G401 (cell line): Measurements from ENCODE around the gene TIGD1. TPM values are rescaled to one million over a fixed set of nuclear protein-coding genes. Genes with fewer than 3 reads are reported as not detected.
A peak's percentile ranks its signal among the peaks of the same experiment; 100 is the strongest.

Source experiments
- DNase-seq: peaks from one replicate; pipeline ENCODE4 v3.0.0-alpha.2; 2015; ENCODE audit warnings: low spot score
- in situ Hi-C: cut with HindIII; loops from 2 replicates; pipeline ENCODE4 v1.10.0; 2016; ENCODE audit warnings: low sequenced_read_pairs, mixed read lengths
- total RNA-seq: library from RNA; depleted of rRNA; stranded (reverse); fragments of >200 nt; shearing (Covaris generic); gene quantifications from 2 replicates; pipeline ENCODE4 v1.2.3, GENCODE V29; 2014

The TIGD1 gene
- total RNA-seq, 1 experiment from 2014 or later: 5.2 TPM

DNA sequence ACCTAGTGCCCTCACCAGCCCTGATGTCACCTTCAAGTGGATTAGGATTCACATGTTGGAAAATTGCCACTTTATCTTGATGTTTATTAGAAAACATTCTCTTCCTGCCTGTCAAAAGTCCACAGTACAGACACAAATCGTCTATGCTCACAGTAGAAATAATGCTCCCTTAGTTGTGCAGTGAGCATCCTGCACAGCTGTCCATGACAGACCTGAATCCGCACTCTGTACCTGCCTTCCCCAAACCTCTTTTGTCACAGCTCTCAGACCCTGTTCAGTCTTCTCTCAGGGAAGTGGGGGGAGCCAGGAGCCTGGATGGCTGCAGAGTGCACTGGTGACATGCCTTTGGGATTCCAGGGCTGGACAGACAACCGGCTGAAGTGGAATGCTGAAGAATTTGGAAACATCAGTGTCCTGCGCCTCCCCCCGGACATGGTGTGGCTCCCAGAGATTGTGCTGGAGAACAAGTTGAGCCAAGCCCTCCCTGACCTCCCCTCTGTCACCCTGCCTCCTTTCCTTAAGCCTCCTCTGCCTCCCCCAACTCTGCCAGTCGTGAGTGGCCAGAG, 22.4 kb downstream of the TIGD1 start:
- in situ Hi-C loops: no loop called here
- DNase-seq: no peak

DNA sequence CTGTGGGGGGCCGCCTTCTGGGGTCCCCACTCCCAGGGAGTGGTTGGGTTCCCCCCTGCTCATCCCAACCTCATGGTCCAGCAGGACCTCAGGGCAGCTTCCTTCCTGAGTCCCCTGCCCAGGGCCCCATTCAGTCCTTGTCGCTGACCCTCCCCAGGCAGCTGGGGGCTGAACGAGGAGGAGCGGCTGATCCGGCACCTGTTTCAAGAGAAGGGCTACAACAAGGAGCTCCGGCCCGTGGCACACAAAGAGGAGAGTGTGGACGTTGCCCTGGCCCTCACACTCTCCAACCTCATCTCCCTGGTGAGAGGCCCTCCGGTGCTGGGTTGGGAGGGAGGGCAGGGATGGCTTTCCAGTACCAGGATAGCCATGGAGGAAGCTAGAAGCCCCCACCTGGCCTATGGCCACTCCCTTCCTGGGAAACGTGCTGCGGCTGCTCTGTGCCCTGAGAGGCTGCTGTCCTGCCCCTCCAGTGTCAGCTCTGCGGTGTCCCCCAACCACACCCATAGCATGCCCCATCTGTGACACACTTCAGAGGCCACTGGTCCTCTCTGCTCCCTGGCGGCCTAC, 23.9 kb downstream of the TIGD1 start:
- in situ Hi-C loops: no loop called here
- no peak for DNase-seq

DNA sequence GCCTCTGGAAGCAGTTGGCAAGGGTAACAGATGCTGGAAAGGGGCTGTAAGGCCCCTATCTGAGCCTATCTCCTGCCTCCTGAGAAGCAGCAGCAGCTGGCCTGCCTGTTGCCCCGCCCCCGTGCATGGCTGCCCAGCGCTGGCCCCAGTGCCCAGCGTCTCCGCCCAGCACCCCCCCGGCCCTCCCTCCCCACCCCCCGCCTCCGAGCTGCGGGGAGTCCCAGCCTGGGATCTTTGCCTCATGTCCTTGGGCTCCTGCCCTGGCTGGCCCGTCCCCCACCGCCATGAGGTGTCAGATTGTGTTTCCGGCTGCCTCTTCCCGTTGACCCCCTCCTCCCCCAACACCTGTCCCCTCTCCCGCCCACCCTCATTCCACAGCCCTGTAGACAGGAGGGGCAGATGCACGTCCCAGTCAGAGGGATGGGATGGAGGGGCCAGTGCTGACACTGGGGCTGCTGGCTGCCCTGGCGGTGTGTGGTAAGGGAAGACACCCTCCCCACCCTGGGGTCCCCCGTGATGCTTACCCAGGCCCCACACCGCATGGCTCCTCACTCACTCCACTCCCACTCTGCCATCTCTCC, 24.5 kb downstream of the TIGD1 start, which contains the start of gene CHRND:
CHRND (plus strand) TSS at position 370 of the 581 bp plus-strand sequence; CDS start at position 426, 56 bp downstream.
- no peak for DNase-seq
- in situ Hi-C loops: no loop called here

DNA sequence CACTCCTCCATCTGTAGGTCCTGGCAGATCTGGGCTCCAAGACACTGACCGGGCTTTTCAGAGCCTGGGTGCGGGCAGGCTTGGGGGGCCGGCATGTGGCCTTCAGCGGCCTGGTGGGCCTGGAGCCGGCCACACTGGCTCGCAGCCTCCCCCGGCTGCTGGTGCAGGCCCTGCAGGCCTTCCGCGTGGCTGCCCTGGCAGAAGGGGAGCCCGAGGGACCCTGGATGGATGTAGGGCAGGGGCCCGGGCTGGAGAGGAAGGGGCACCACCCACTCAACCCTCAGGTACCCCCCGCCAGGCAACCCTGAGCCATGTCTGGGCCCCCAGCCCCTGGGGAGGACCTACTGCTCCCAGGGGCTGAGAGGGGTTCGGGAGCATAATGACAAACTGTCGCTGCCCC, 25.2 kb downstream of the TIGD1 start:
- in situ Hi-C loops: no loop called here
- DNase-seq: no peak

DNA sequence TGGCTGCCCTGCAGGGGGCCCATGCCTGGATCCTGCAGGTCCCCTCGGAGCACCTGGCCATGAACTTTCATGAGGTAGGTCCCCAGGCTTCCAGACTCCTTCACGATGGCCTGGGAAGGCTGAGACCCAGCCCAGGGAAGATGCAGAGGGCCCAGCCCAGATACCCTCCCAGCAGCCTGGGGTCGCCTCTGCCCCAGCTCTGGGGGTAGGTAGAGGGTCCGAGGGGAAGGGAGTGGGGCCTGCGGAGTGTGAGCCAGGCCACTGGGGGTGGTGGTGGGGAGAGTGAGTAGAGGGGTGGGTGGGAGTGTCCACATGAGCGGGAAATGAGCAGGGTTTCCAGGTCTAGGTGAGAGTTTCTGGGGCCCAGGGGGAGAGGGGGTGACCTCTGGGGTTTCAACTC, 25.6 kb downstream of the TIGD1 start:
- in situ Hi-C loops: no loop called here
- DNase-seq: no peak

DNA sequence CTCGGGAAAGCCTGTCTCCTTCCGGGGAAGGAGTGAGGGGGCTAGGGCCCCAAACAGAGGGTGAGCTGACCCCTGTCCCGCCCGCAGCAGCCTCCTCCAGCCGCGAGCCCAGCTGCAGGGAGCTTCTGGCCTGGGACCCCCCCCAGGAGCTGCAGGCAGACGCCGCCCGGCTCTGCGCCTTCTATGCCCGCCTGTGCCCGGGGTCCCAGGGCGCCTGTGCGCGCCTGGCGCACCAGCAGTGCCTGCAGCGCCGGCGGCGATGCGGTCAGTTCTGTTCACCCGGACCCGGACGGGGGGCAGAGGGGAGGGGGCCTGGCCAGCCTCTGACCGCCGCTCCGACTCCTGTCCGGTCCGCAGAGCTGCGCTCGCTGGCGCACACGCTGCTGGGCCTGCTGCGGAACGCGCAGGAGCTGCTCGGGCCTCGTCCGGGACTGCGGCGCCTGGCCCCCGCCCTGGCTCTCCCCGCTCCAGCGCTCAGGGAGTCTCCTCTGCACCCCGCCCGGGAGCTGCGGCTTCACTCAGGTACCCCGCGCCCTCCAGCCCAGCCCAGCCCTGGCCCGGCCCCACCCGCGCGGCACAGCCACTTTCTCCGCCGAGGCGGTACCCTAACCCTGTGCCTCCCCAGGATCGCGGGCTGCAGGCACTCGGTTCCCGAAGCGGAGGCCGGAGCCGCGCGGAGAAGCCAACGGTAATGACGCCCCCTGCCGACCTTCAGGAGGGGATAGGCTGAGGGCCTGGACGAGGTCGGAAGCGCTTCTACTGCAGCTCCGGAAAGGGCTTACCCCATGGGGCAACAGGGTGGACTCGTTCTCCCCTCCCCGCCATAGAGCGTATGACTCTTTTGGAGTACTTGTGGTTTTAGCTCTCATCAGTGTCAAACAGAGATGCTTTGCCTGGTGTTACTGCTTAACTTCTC, 26.4 kb downstream of the TIGD1 start:
- in situ Hi-C loops: no loop called here
- peak; percentile 38 for DNase-seq

DNA sequence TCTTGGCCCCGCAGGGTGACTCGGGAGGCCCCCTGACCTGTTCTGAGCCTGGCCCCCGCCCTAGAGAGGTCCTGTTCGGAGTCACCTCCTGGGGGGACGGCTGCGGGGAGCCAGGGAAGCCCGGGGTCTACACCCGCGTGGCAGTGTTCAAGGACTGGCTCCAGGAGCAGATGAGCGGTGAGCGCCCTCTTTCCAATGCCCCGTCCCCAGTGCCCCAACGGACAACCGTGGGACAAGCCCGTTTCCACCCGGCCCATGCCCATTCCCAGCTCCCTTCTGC, 27.0 kb downstream of the TIGD1 start:
- no peak for DNase-seq
- in situ Hi-C loops: no loop called here

DNA sequence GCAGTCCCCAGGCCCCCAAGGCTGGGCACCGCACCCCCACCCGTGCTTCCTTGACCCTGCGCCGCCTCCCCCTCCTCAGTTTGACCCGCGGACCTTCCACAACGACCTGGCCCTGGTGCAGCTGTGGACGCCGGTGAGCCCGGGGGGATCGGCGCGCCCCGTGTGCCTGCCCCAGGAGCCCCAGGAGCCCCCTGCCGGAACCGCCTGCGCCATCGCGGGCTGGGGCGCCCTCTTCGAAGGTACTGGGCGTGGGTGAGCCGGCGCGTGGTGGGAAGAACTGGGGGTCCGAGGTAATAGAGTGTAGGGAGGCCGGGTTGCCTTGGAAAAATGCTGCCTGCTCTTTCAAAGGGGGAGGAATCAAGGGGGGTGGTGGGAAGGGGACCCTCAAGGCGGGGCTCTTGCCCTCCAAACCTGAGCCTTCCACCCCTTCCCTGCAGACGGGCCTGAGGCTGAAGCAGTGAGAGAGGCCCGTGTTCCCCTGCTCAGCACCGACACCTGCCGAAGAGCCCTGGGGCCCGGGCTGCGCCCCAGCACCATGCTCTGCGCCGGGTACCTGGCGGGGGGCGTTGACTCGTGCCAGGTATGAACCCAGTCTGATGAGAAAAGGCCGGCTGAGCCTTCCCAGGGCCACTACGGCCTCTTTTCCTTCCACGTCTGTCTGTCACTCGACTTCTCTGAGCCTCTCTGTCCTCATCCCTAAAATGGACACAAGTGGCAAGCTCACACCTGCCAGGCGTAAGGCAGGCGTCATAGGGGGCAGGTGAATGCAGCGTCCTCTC, 27.5 kb downstream of the TIGD1 start:
- in situ Hi-C loops: no loop called here
- no peak for DNase-seq

DNA sequence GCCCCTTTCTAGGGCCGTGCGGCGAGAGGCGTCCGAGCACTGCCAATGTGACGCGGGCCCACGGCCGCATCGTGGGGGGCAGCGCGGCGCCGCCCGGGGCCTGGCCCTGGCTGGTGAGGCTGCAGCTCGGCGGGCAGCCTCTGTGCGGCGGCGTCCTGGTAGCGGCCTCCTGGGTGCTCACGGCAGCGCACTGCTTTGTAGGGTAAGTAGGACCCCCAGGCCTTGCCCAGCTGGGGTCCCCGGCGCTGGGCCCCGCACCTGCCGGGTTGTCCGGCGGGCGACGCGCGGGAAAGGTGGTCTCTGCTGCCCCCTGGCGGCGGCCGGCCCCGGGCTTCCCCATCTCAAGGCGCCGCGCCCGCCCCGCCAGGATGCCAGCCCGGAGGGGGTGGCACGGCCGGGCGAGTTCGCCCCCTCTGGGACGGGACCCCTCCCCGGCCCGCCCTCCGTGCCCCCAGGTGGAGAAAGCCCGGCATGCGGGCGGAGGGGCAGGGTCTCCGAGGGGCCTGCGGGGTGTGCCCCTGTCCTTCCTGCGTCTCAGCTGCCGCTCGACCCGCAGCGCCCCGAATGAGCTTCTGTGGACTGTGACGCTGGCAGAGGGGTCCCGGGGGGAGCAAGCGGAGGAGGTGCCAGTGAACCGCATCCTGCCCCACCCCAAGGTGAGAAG, 28.3 kb downstream of the TIGD1 start:
- in situ Hi-C loops: no loop called here
- DNase-seq: peak; percentile 41

DNA sequence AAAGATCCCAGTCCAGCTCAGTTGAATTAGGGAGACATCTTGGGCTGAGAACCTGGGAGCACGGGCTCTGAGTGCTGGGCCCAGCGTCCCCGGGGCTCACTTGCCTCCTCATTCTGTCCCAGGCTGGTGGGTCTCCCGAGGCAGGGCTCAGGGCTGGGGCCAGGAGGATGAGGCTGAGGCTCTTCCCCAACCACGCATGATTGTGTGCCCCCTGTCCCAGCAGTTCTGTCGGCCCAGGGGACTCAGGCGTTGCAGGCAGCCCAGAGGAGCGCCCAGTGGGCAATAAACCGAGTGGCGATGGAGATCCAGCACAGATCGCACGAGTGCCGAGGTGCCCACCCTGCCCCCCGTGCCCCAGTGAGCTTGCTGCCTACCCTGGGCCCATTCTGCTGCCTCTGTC, 29.3 kb downstream of the TIGD1 start:
- in situ Hi-C loops: no loop called here
- DNase-seq: no peak

DNA sequence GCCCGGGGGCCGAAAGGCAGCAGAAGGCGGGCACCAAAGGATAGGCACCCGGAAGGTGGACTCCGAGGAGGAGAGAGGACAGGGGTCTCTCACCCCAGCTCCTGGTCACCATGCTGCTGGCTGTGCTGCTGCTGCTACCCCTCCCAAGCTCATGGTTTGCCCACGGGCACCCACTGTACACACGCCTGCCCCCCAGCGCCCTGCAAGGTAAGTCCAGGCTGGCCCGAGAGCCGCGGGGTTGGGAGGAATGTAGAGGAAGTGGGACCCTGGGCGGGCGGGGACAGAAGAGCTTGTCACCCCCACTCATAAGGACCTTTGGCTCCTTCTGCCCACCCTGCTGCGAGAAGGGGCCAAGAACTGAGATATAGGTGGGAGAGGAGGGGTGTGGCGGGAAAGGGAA, 29.9 kb downstream of the TIGD1 start:
- in situ Hi-C loops: no loop called here
- DNase-seq: no peak

DNA sequence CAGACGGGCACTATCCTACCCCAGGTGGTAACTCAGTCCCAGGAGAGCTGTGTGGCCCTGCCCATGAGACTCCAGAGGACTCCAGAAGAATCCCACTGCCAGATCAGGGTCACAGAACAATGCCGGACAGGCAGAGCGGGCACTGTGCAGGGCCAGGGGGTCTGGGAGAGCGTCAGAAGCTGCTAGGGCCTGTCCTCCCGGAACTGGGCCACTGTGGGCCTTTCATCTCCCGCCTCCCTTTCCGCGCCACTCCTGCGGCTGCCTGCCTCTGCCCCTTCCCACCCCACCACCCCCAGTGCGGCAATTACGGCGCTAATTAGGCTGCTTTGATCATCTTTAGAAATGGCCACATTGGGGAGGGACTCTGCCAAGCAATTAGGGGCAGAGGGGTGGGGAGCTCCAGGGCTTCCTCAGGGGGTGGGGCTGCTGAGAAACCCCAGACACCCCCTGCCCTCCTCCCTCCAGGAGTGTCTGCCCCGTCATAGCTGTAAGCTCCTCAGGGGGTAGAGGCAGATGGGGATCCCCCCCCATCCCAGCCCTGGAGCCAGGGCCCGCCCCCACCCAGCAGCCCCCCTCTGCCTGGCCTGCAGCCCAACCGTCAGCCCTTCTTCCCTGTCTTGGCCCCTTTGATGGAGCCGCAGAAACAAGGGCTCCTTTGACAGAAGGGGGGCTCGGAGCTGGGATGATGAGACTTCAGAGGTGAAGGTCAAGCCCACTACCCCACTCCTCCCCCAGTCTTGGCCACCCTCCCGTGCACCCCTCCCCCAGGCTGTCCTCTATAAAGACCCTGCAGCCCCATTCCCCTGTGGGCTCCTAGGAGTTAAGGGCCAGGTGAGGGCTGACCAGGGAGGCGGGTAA, 30.5 kb downstream of the TIGD1 start, which contains the start of gene PRSS56:
PRSS56 (plus strand) TSS at position 808 of the 858 bp plus-strand sequence. CDS start 211 bp downstream, outside the sequence.
- no peak for DNase-seq
- in situ Hi-C loops: no loop called here

DNA sequence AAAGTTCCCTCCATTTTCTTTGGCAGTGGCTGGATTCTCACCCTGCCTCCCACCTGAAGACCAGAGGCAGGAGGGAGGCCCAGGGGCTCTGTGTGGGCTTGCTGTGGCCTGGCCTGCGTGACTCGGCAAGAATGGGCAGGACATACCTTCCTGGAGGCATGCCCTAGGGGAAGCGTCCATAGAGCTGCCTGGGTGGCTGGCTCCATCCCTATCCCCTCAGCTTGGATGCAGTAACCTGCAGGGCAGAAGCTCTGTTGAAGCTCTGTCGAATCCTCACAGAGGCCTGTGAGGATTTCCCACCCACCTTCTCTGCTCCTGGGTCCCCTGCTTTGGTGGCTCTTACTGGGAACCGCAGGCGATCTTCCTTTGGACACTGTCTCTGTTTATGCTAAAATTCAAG, 31.5 kb downstream of the TIGD1 start:
- in situ Hi-C loops: no loop called here
- no peak for DNase-seq

DNA sequence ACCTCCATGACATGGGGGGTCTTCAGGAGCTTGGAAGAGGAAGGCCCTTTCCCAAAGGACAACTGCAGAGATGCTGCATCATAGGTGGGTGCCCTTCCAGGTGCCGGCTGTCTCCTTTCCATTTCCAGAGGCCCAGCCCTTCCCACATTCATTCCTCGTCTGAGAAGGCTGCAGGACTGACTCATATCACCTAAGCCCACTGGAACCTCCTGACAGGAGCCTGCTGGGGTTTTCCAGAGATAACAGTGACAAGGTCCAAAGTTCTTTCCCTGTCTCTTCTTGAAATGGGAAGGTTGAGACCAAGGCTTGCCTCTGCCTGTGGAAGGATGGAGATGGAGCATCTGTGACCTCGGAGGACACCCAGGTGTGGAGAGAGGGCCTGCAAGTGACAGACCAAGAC, 33.8 kb downstream of the TIGD1 start:
- in situ Hi-C loops: no loop called here
- DNase-seq: no peak

DNA sequence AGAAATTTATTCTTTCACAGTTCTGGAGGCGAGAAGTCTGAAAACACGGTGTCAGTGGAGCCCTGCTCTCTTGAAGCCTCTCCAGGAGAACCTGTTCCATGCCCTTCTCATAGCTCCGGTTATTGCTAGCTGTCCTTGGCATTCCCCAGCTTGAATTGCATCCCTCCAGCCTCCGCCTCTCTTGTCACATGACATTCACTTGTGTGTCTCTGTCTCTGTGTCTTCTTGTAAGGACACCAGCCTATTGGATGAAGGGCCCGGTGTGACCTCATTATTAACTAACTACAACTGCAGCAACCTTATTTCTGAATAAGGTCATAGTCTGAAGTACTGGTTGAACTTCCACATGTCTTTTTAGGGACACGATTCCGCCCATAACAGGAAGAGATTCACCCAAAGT, 34.7 kb downstream of the TIGD1 start:
- in situ Hi-C loops: no loop called here
- no peak for DNase-seq

DNA sequence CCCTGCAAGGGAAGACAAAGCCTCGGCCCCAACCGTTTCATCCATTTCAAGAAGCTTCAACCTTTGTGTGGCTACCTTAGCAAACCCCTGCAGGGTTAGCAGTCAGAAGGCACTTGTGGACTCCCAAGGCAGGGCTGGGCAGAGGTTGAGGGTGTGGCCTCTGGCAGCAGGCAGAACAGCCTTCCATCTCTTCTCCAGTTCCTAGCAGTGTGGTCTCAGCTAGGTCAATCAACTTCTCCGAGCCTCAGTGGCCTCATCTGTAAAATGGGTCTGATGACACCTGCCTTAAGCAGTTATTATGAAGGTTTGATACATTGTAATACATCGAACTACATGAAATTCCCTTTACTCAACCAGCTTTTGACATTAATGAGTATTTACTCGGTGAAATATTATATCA, 37.0 kb downstream of the TIGD1 start:
- no peak for DNase-seq
- in situ Hi-C loops: no loop called here

DNA sequence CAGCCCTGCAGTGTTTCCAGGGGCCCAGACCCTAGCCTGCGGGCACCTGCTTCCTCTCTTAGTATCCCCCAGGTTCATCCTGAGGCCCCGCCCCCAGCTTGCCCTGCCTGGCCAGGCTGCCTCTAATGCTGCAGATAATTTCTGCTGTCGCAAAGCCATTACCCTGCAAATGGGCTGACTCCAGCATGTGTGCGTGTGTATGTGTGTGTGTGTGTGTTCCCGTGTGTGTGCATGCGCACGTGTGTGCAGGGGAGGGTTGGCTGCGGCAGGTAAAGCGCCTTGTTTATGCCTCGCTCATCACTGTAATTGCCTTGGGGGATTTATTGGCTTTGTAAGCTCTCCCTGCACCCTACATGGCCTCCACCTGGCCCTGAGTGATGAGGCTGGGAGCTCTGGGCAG, 37.8 kb downstream of the TIGD1 start:
- in situ Hi-C loops: no loop called here
- no peak for DNase-seq

DNA sequence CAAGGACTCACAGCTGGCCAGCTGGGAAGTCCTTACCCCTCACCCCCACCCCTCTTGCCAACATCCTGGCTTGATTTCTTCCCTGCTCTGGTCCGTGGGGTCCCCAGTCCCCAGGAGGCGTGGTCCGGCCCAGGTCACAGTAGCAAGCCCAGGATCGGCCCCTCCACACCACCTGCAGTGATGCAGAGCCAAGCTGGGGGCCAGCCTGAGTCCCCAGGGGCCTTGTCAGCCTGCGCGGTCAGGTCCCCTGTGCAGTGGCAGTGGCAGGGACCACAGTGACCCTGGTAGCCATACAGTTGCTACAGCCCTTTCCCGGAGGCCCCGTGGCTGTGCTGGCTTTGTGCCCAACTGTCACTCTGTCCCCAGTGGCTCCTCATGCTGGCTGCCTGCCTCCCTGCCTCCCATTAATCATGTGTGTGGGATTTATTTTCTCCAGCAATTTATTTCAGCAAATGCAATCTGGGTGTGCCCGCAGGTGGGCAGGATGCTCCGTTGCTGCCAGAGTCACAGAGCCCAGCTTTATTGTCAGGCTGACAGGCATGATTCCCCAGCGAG, 38.9 kb downstream of the TIGD1 start:
- in situ Hi-C loops: no loop called here
- no peak for DNase-seq
